Nephron (organoid): ENCODE measurements around the gene CT45A5.
"Not testable (repeated sequence)": the region's sequence is repeated elsewhere in the genome, so short reads cannot be mapped to it uniquely, and the experiment has no call there.

Source experiments
- H3K27ac Mint-ChIP-seq, 3 experiments: 2 replicates each; pipeline ENCODE4 v1.8.0; 2020; ENCODE audit warnings: mixed read lengths in 3 of 3, mild to moderate bottlenecking in 2 of 3, moderate library complexity in 1 of 3
- H3K27me3 Mint-ChIP-seq: 2 replicates; pipeline ENCODE4 v1.8.0; 2021; ENCODE audit warnings: low read depth, mild to moderate bottlenecking, moderate library complexity, mixed read lengths
- H3K36me3 Mint-ChIP-seq: 2 replicates; pipeline ENCODE4 v1.8.0; 2020; ENCODE audit warnings: low read depth, mixed read lengths
- H3K4me1 Mint-ChIP-seq: 2 replicates; pipeline ENCODE4 v1.8.0; 2020; ENCODE audit warnings: mixed read lengths
- H3K4me3 Mint-ChIP-seq, 3 experiments: 2 replicates each; pipeline ENCODE4 v1.8.0; 2020; ENCODE audit warnings: mild to moderate bottlenecking in 3 of 3, mixed read lengths in 3 of 3, moderate library complexity in 2 of 3
- H3K9me3 Mint-ChIP-seq: 2 replicates; pipeline ENCODE4 v1.8.0; 2020; ENCODE audit warnings: mixed read lengths
- CTCF ChIP-seq, 3 experiments: fragments of 200-600 bp; sonication (generic); IDR thresholded peaks; one replicate each; pipeline ENCODE4 v1.5.0; 2021; ENCODE audit warnings: antibody characterized with exemption in 3 of 3; ENCODE audit not compliant: unreplicated experiment in 3 of 3

Gene CT45A5

GRCh38 chrX:135785403-135785802, at the start of gene CT45A5:
Gene CT45A5, minus strand, starts transcription at chrX:135785503. Its CDS starts 3,774 bp downstream, at chrX:135781729.
- H3K27me3 Mint-ChIP-seq, H3K27ac Mint-ChIP-seq, H3K4me1 Mint-ChIP-seq, H3K36me3 Mint-ChIP-seq, H3K4me3 Mint-ChIP-seq, H3K9me3 Mint-ChIP-seq: not testable (repeated sequence)

GRCh38 chrX:135819912-135820311, 34.6 kb upstream of the CT45A5 start, which contains the start of gene CT45A2:
Gene CT45A2, minus strand, starts transcription at chrX:135820012. Its CDS starts 3,747 bp downstream, at chrX:135816265.
- not testable (repeated sequence) for H3K36me3 Mint-ChIP-seq, H3K4me3 Mint-ChIP-seq, H3K27me3 Mint-ChIP-seq, H3K4me1 Mint-ChIP-seq, H3K27ac Mint-ChIP-seq, H3K9me3 Mint-ChIP-seq

GRCh38 chrX:135802687-135803086, 17.4 kb upstream of the CT45A5 start, which contains the start of gene CT45A6:
Gene CT45A6, minus strand, starts transcription at chrX:135802787. Its CDS starts 3,794 bp downstream, at chrX:135798993.
- H3K27ac Mint-ChIP-seq, H3K36me3 Mint-ChIP-seq, H3K27me3 Mint-ChIP-seq, H3K4me1 Mint-ChIP-seq, H3K9me3 Mint-ChIP-seq, H3K4me3 Mint-ChIP-seq: not testable (repeated sequence)

- not testable (repeated sequence) for H3K27ac Mint-ChIP-seq, H3K9me3 Mint-ChIP-seq, H3K4me1 Mint-ChIP-seq, H3K4me3 Mint-ChIP-seq, H3K36me3 Mint-ChIP-seq, H3K27me3 Mint-ChIP-seq
Observed at GRCh38 chrX:135768091-135768490, 17.2 kb downstream of the CT45A5 start, which contains the start of gene CT45A3. Gene CT45A3, minus strand, starts transcription at chrX:135768191. Its CDS starts 3,747 bp downstream, at chrX:135764444.

- H3K36me3 Mint-ChIP-seq, H3K27me3 Mint-ChIP-seq, H3K4me1 Mint-ChIP-seq: not testable (repeated sequence)
Observed at GRCh38 chrX:135744739-135745138, 40.6 kb downstream of the CT45A5 start.

GRCh38 chrX:135741192-135741715, 44.0 kb downstream of the CT45A5 start:
- Mint-ChIP-seq H3K9me3 (peaks cover 9% of the 10 kb centered on the region), H3K27ac (no peak overlapping the region), H3K36me3 (no peaks in the 10 kb centered on the region), H3K4me1 (no peaks in the 10 kb centered on the region), H3K27me3 (no peaks in the 10 kb centered on the region), H3K4me3 (no peak overlapping the region)
- TF ChIP-seq CTCF (IDR thresholded peaks at IDR 0.05; ENCODE audit: unreplicated experiment in 3 of 3), result no peak

More at GRCh38 chrX:135744739-135745138, 40.6 kb downstream of the CT45A5 start:
- H3K27ac Mint-ChIP-seq, H3K4me3 Mint-ChIP-seq: not testable (repeated sequence)
- H3K9me3 Mint-ChIP-seq, result peaks cover 17% of the 10 kb centered on the region

GRCh38 chrX:135740681-135741149, 44.6 kb downstream of the CT45A5 start:
- Mint-ChIP-seq H3K27me3 (no peaks in the 10 kb centered on the region), H3K4me1 (no peaks in the 10 kb centered on the region), H3K27ac (no peak overlapping the region), H3K9me3 (peaks cover 9% of the 10 kb centered on the region), H3K36me3 (no peaks in the 10 kb centered on the region), H3K4me3 (no peak overlapping the region)
- no peak for TF ChIP-seq CTCF (IDR thresholded peaks at IDR 0.05; ENCODE audit: unreplicated experiment in 3 of 3)

- Mint-ChIP-seq H3K9me3 (peaks cover 5% of the 10 kb centered on the region), H3K4me1 (no peaks in the 10 kb centered on the region), H3K4me3 (no peak overlapping the region), H3K36me3 (no peaks in the 10 kb centered on the region), H3K27me3 (no peaks in the 10 kb centered on the region), H3K27ac (no peak overlapping the region)
- no peak for TF ChIP-seq CTCF (IDR thresholded peaks at IDR 0.05; ENCODE audit: unreplicated experiment in 3 of 3)
Observed at GRCh38 chrX:135737366-135738071, 47.8 kb downstream of the CT45A5 start.

- not testable (repeated sequence) for H3K36me3 Mint-ChIP-seq, H3K4me3 Mint-ChIP-seq, H3K27me3 Mint-ChIP-seq, H3K27ac Mint-ChIP-seq, H3K4me1 Mint-ChIP-seq, H3K9me3 Mint-ChIP-seq
Observed at GRCh38 chrX:135734666-135735065, 50.6 kb downstream of the CT45A5 start.
